Activated T-helper 17 cell treated with anti-CD3 and anti-CD28 coated beads, Interleukin-2, amount 50 U/mL, for 72 hours (primary cell): Measurements from ENCODE around the gene TSPO. TPM values are rescaled to one million over a fixed set of nuclear protein-coding genes. Genes with fewer than 3 reads are reported as not detected.
A peak's percentile ranks its signal among the peaks of the same experiment; 100 is the strongest.

Experiments
- ATAC-seq: fragments of 150-1000 bp; cut with Tn5 transposase; replicated peaks from 2 replicates; pipeline ENCODE4 v1.10.0; 2021; ENCODE audit warnings: mild to moderate bottlenecking, moderate library complexity
- H3K27ac Mint-ChIP-seq: one replicate; pipeline ENCODE4 v1.8.0; 2022; ENCODE audit warnings: mixed read lengths
- H3K27me3 Mint-ChIP-seq: one replicate; pipeline ENCODE4 v1.8.0; 2022; ENCODE audit warnings: mixed read lengths
- H3K36me3 Mint-ChIP-seq: one replicate; pipeline ENCODE4 v1.8.0; 2022; ENCODE audit warnings: low read depth, mild to moderate bottlenecking, mixed read lengths
- H3K4me1 Mint-ChIP-seq: one replicate; pipeline ENCODE4 v1.8.0; 2022; ENCODE audit warnings: mixed read lengths
- H3K4me3 Mint-ChIP-seq: one replicate; pipeline ENCODE4 v1.8.0; 2022; ENCODE audit warnings: mild to moderate bottlenecking, mixed read lengths
- H3K9me3 Mint-ChIP-seq: one replicate; pipeline ENCODE4 v1.8.0; 2022; ENCODE audit warnings: mixed read lengths
- total RNA-seq, 2 donors: library from RNA; stranded (reverse); gene quantifications; one replicate each; pipeline ENCODE4 v1.2.3, GENCODE V29; 2022

Gene TSPO
- total RNA-seq, 2 donors from 2014 or later, result 127 to 199 TPM

DNA sequence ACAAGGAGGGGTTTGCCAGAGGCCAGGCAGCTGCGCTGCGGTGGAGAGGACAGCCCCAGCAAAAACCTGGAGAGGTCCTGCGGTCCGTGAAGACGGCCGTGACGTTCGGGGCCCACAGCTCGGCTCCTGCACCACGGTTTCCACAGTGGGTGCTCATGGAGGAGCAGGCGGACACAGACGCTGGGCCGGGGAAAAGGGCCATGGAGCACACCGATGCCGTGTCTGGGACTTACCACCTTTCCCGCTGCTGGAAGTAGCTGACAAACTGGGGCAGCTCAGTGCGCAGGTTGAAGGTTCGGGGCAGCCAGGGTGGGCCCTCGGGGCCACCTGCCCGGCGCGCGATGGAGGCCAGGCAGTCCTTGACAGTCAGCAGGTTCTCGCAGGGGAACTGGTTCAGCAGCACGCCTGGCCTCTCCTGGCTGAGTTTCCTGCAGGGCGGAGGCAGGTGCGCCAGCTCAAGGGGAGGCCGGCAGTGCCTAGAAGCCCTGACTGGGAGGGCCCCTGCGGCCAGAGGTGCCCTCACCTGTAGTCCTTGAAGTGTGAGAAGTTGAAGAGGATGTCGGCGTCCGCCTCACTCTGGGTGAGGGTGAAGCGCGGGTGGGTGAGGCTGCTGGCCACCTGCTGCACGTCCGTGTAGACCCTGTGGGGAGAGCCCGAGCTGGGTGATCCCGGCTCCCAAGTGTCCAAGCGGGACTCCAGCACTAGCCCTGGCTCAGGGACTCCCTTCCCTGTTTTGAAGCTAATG, 22.8 kb downstream of the TSPO start:
- no peaks in the 10 kb centered on the region for H3K9me3 Mint-ChIP-seq
- no peak for ATAC-seq
- peaks cover 72% of the 10 kb centered on the region for H3K36me3 Mint-ChIP-seq
- no peaks in the 10 kb centered on the region for H3K27me3 Mint-ChIP-seq
- H3K4me3 Mint-ChIP-seq, result no peak overlapping the region
- H3K27ac Mint-ChIP-seq, result no peak overlapping the region
- H3K4me1 Mint-ChIP-seq, result no peaks in the 10 kb centered on the region

DNA sequence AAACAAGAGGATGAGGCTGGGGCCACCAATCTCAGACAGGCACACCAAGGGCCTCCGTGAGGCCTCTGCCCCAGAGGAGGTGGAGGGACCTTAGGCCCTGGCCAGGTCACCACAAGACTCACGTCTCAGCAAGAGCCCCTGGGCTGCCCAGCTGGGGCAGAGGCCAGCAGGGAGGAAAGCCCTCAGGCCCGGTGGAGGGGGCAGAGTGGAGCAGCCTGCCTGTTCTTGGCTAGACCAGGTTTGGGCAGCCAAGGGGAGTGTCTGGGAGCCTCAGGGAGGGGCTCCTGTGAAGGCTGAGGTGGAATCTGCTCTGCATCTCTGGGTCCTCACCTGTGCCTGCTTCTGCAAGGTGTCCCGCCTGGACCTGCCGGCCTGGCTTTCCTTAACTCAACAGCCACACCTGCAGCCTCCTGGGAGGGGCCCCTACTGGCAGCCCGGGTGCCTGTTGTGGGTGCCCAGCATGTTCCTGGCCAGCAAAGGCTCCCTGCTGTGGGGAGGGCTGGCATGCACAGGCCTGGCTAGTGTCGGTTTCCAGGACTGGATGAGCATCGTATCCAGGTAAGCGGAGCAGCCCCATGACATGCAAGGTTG, 23.7 kb downstream of the TSPO start:
- H3K36me3 Mint-ChIP-seq, result peaks cover 72% of the 10 kb centered on the region
- no peaks in the 10 kb centered on the region for H3K4me1 Mint-ChIP-seq
- H3K27ac Mint-ChIP-seq, result no peak overlapping the region
- no peaks in the 10 kb centered on the region for H3K9me3 Mint-ChIP-seq
- no peak for ATAC-seq
- no peak overlapping the region for H3K4me3 Mint-ChIP-seq
- no peaks in the 10 kb centered on the region for H3K27me3 Mint-ChIP-seq

DNA sequence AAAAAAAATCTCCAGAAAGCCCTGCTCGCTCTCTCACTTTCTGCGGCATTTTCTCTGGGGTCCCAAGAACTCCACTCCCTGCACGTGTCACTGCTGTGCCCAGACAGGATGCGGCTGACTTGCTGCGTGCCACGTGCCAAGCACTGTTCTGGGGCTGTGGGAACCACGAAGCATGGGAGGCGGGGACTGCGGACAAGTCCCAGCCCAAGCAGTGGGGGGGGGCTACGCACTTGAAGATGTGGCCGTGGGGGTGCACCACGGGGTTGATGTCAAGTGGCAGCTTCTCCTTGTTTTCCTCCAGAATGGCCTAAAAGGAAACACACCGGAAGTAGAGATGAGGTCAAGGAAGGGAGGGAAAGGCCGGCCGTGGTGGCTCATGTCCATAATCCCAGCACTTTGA, 24.7 kb downstream of the TSPO start:
- Mint-ChIP-seq H3K4me3 (no peak overlapping the region), H3K36me3 (peaks cover 64% of the 10 kb centered on the region), H3K27ac (no peak overlapping the region), H3K27me3 (no peaks in the 10 kb centered on the region), H3K9me3 (no peaks in the 10 kb centered on the region), H3K4me1 (no peaks in the 10 kb centered on the region)
- no peak for ATAC-seq

DNA sequence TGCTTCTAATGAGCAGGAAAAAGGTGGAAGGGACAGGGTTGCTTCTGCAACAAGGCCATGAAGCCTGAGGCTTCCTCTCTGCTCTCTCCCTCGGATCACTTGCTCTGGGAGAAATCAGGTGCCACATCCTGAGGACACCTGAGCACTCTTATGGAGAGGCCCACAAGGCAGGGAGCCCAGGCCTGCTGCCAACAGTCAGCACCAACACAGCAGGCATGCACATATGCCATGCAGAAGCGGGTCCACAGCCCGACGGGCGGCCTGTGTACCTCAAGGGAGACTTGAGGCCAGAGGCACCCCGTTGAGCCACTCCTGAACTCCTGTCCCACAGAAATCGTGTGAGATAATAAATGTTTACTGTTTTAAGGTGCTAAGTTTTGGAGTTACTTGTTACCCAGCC, 26.1 kb downstream of the TSPO start:
- Mint-ChIP-seq H3K9me3 (no peaks in the 10 kb centered on the region), H3K36me3 (peaks cover 66% of the 10 kb centered on the region), H3K27ac (no peak overlapping the region), H3K27me3 (no peaks in the 10 kb centered on the region), H3K4me3 (no peak overlapping the region), H3K4me1 (no peaks in the 10 kb centered on the region)
- ATAC-seq, result no peak

DNA sequence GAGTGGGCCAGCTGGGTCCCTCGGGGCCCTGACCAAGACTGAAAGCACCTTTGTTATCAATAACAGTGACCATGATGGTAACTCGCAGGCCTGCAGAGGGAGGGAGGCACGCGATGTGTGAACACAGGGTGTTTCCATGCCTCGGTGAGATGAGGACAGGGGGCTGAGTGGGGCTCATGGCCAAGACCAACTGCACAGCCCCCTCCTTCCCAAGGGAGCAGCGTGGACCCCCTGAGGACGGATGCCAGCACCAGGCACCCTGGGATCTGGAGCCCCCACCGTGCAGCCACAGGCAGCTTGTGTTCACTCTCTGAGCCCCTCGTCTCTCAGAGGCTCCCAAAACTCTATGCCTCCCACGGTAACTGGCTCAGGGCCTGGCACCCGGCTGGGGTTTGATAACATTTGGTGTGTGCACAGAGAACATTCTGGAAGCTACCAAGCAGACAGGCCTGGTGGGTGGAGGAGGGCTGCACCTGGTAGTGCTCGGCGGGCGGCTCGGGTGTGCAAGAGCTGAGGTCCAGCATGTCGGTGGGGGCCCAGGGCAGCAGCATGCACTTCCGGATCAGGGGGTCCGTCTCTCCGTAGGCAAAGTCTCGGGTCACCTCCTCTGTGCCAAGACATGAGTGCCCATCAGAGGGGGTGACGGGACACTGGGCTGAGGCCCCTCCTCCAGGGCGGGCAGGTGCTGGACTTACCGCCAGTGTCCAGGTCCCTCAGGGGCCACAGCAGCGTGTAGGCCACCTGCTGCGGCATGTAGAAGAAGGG, 28.0 kb downstream of the TSPO start:
- Mint-ChIP-seq H3K36me3 (peaks cover 52% of the 10 kb centered on the region), H3K27me3 (no peaks in the 10 kb centered on the region), H3K9me3 (no peaks in the 10 kb centered on the region), H3K4me1 (peaks cover 4% of the 10 kb centered on the region), H3K4me3 (no peak overlapping the region), H3K27ac (no peak overlapping the region)
- ATAC-seq, result no peak

DNA sequence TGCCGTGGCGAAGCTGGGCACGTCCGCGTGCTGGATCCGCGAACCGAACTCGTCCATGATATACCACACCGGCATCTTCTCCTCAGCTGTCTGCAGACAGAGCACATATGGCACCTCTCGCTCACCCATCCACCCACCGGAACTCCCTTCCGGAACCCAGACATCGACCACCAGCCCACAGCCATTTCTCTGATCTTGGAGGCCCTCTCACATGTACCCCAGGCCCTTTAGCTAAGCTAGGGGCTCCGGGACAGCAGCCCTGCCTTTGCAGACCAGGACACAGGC, 28.5 kb downstream of the TSPO start:
- no peak for ATAC-seq
- Mint-ChIP-seq H3K4me3 (no peak overlapping the region), H3K36me3 (peaks cover 56% of the 10 kb centered on the region), H3K4me1 (peaks cover 8% of the 10 kb centered on the region), H3K27me3 (no peaks in the 10 kb centered on the region), H3K27ac (no peak overlapping the region), H3K9me3 (no peaks in the 10 kb centered on the region)

DNA sequence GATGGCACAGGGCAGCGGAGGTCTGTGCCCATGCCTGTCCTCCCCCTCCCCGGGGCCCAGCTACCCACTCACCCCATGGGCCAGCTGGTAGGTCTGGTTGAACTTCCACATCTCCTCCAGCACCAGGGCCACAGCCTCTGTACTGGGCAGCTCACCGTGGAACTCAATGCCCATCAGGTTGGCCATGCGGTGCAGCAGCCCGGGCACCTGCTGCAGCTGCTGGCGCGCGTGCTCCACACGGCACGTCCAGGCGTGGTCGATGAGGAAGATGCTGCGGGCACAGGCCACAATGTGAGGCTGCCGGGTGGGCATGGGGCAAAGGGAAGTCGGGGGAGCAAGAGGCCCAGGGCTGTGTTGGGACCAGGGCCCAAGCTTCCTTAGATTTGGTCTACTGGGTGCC, 29.3 kb downstream of the TSPO start:
- peaks cover 51% of the 10 kb centered on the region for H3K36me3 Mint-ChIP-seq
- H3K4me3 Mint-ChIP-seq, result no peak overlapping the region
- H3K9me3 Mint-ChIP-seq, result no peaks in the 10 kb centered on the region
- peaks cover 8% of the 10 kb centered on the region for H3K4me1 Mint-ChIP-seq
- H3K27me3 Mint-ChIP-seq, result no peaks in the 10 kb centered on the region
- ATAC-seq, result no peak
- no peak overlapping the region for H3K27ac Mint-ChIP-seq

DNA sequence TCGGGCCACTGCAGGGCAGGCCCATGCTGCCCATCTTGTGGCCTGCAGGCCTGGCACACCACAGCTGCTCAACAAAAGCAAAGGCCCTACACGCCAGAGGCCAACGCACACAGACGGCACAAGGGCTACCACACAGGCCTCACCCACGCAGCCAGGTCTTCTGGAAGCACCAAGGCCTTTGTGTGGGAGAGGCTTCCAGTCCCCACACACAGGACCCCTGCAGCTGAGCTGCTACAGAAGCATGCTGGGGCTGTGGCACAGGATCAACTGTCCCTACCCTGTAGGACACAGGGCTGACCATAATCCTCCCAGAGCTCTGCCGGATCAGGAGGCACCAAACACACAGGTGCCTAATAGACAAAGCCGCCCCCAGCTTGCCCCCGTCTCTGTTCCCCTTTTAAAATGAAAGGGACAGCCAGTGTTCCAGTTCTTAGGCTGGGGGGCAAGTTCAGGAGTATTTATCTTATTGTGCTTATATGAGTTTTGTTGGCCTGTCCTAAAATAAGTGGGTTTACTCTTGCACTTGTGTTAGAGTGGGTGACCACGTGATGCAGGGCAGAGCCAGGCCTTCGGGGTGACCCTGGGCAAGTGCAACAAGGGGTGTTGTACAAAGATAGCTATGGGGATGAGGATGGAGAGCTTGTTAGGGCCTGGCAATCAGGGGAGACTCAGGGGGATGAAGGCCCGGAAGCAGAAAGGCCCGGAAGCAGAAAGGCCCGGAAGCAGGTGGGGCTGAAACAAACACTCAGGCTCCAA, 30.1 kb downstream of the TSPO start:
- H3K4me1 Mint-ChIP-seq, result peaks cover 8% of the 10 kb centered on the region
- H3K9me3 Mint-ChIP-seq, result no peaks in the 10 kb centered on the region
- no peaks in the 10 kb centered on the region for H3K27me3 Mint-ChIP-seq
- H3K36me3 Mint-ChIP-seq, result peaks cover 43% of the 10 kb centered on the region
- ATAC-seq, result no peak
- H3K4me3 Mint-ChIP-seq, result no peak overlapping the region
- H3K27ac Mint-ChIP-seq, result peak overlapping the region; percentile 68

DNA sequence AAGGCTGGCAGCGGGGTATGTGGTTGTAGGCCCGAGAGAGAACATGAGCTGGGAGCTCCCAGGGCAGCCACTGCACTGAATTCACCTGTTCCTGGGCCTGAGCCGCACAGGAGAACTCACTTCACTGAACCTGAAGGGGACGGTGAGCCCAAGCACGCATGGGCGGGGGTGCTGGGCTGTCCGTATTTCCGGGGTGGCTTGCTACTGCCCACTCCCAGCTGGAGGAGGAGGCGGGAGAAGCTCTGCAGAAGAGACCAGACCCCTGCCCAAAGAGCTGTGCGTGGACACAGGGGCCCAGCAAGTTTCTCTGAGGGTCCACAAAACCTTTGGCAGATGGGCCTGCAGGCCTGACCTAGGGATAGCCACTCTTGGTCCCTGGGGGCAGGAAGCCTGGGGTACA, 30.8 kb downstream of the TSPO start:
- H3K27me3 Mint-ChIP-seq, result no peaks in the 10 kb centered on the region
- ATAC-seq, result no peak
- no peak overlapping the region for H3K4me3 Mint-ChIP-seq
- H3K4me1 Mint-ChIP-seq, result peaks cover 8% of the 10 kb centered on the region
- no peaks in the 10 kb centered on the region for H3K9me3 Mint-ChIP-seq
- peak overlapping the region; percentile 68 for H3K27ac Mint-ChIP-seq
- peaks cover 36% of the 10 kb centered on the region for H3K36me3 Mint-ChIP-seq

DNA sequence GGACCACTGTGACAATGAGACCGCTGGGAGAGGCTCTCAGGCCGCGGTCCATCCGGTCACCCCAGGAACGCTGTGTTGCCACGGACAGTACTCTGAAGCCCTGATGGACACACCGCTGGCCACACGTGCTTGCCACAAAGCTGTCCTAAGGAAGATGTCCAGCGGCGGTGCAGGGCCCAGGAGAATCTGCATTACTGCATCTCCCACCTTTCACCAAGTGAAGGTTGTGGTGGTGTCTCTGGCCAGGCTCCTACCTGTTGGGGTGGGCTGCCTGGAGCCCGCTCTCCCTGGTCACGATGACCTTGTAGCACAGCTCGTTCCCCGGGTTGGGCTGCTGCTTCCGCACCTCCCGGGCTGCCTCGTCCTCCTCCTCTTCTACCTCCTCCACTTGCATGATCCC, 31.4 kb downstream of the TSPO start:
- Mint-ChIP-seq H3K27ac (no peak overlapping the region), H3K9me3 (no peaks in the 10 kb centered on the region), H3K27me3 (no peaks in the 10 kb centered on the region), H3K4me3 (no peak overlapping the region), H3K36me3 (peaks cover 36% of the 10 kb centered on the region), H3K4me1 (peaks cover 8% of the 10 kb centered on the region)
- no peak for ATAC-seq

DNA sequence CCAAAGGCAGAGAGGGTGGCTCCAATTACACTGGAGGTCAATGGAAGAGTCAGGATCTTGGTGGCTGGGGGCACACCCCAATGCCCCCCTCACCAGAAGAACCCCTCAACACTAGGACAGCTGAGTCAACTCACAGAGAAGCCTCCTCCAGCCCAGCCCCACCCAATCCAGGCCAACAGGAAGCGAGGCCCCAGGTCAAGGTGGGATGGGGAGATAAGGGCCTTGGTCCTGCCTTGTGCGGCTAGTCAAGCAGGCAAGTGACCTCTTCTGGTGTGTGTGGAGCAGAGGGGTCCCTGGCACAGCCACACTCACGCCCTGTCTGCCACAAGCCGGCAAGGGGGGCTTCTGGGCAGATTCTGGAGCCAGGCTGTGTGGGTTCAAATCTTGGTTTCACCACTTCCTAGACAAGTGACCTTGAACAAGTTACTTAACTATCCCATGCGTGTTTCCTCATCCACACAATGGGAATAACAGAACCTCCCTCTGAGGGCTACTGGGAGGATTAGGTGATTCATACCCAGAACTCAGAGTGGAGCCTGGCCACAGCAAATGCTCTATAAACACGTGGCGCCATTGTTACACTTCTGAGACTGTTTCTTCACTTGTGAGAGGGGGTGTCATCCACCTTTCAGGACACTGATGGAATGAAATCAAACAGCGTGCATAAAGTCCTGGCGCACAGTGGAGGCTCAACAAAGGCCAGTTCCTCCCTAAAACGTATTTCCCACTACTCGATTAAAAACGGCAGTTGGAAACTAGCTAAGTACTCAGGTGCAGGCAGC, 32.3 kb downstream of the TSPO start:
- H3K9me3 Mint-ChIP-seq, result no peaks in the 10 kb centered on the region
- peak overlapping the region; percentile 10 for H3K27ac Mint-ChIP-seq
- H3K27me3 Mint-ChIP-seq, result no peaks in the 10 kb centered on the region
- H3K4me1 Mint-ChIP-seq, result peaks cover 8% of the 10 kb centered on the region
- no peak for ATAC-seq
- peak overlapping the region; percentile 42 for H3K4me3 Mint-ChIP-seq
- peaks cover 30% of the 10 kb centered on the region for H3K36me3 Mint-ChIP-seq

DNA sequence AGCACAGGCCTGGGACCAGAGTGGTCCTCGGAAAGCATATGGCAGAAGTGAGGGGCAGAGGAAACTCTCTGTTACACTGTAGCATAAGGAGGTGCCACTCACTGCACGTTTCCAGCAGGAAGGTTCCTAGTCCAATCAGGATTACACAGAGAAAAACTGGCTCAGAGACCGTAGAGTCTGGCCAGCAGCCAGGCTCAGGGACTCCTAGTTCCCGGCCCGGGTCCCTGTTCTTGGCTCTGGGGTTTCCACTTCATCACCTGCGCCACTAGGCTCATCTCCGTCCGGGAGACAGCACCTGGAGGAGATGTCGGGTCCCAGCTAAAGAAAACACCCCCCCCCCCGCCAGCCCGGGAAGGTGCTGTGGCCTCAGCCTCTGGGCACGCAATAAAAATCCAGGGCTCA, 34.5 kb downstream of the TSPO start:
- Mint-ChIP-seq H3K9me3 (no peaks in the 10 kb centered on the region), H3K4me1 (peaks cover 8% of the 10 kb centered on the region), H3K4me3 (peak overlapping the region; percentile 73), H3K27me3 (no peaks in the 10 kb centered on the region), H3K27ac (no peak overlapping the region), H3K36me3 (peaks cover 15% of the 10 kb centered on the region)
- ATAC-seq, result no peak

DNA sequence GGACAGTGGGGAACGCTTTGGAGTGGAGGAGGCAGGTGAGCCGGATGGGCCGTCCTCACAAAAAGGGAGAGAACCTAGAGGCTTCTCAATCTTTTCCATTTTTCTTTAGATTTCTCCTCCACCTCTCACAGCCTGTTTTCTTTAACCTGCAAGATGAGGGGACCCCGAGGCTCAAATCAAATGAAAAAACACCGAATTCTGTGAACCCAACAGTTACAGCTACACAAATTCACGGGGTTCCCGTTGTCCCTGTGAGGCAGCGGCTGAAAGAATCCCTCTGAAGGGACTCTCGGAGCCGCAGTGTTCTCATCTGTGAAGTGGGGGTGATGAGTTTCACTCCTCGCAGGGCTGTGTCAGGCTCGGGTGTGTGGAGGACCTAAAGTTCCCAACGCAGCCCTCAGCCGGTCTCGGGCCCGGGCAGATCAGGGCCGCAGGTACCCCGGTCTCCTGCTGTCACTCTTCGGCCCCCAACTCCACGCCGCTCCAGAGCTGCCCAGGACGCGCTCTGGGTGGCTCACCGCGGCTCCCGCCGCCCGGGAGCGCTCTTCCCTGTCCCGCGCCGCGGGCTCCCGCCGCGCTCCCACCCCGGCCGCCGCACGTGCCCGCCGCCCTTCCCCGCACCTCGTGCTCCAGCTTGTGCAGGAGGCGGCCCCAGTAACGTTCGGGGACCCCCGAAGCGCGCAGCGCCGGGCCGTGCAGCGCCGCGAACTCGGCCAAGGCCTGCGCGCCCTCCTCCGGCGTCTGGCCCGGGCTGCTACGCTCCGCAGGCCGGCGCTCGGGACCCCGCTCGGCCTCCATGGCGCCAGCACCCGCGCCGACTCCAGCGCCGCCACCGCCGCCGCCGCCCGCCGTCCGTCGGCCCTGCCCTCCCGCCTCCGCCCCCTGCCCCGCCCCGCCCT, 35.2 kb downstream of the TSPO start, which contains the start of gene TTLL12:
TSS of gene TTLL12 (minus strand) at position 863 of the 899 bp plus-strand sequence. CDS start at position 798, 65 bp downstream.
- peaks cover 8% of the 10 kb centered on the region for H3K4me1 Mint-ChIP-seq
- H3K27ac Mint-ChIP-seq, result peak within 1 kb of the TSS; percentile 88
- H3K36me3 Mint-ChIP-seq, result peaks cover 14% of the 10 kb centered on the region
- no peaks in the 10 kb centered on the region for H3K9me3 Mint-ChIP-seq
- H3K4me3 Mint-ChIP-seq, result peak within 1 kb of the TSS; percentile 82
- peak; percentile 55 for ATAC-seq
- no peaks in the 10 kb centered on the region for H3K27me3 Mint-ChIP-seq
